ELR (cell line): ENCODE results near the gene SPATS2L.

ENCODE experiments used
- DNase-seq: peaks from one replicate; pipeline ENCODE4 v3.0.0-alpha.2; 2015; ENCODE audit warnings: low read depth

SPATS2L gene

DNA sequence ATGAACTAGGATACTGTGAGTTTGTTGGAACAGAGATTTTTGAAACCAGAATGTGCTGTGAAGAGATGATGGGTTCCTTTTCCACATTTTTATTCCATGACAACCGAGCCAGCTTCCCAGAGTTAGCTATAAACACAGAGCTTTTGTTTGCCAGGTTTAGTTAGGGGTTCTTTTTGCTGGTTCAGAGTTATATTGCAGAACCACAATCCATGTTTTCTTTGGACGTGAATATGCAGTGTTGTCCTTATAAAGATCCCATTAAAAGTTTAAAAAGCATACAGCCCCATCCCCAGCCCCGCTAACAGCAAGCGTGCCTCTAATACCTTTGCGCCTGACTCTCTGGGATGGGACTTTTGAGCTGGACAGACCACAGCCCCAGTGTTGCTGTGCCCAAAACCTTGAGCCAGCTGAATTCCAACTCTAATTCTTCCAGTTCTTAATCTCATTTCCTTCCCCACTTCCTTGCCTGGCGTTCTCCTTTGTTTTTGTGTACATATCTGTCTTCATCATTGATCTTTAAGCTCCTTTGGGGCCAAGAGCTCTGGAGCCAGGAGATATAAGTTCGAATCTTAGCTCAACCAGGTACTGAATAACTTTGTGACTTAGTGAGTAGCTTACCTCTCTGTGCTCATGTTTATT lies 72.3 kb downstream of the SPATS2L start:
- DNase-seq: peak; percentile 49

DNA sequence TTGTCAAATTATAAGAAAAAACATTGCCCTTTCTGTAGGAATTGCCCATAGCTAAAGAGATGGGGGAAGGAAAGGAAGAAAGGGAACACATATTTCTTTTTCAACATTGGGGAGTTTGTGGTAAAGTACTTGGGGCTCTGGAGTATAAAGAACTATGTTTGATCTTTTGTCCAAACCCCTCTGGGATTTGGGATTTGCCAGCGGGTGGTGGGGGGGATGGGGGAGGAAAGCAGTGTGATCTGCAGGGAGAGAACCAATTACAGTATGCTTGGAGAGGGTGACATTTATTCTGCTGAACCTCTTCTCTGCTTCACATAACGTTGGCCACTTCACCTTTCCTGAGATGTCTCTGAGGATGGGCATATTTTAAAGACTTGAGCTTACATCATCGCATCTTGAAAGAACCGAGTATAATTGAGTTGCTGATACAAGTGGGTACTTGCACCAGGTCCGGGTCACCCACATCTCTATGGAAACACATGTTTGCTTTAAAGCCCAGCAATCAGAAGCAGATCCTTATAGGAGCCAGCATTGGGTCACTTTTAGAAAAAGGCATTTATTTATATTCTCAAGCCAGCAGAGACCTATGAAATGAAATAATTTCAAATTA lies 73.1 kb downstream of the SPATS2L start:
- DNase-seq: no peak

DNA sequence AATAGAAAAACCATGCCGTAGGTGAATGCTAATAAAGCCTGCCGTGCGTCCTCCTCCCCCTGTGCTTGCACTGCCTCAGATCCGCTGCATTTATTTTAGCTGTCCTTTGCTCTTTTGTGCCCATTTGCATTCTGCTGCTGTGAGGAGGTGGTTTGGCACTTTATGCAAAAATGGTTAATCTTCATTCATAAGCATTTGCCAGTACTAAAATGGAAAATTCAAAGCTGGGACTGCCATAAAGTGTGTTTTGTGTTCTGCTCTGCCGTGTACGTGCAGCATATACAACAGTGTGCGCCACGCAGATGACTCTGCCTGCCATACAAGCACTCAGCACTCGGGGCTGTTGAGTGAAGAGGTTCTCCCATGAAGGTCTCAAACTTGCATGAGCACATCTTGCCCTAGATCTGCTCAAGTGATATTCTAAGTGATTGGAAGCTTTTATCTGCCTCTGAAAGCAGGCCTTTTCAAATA lies 73.6 kb downstream of the SPATS2L start:
- DNase-seq: peak; percentile 29

DNA sequence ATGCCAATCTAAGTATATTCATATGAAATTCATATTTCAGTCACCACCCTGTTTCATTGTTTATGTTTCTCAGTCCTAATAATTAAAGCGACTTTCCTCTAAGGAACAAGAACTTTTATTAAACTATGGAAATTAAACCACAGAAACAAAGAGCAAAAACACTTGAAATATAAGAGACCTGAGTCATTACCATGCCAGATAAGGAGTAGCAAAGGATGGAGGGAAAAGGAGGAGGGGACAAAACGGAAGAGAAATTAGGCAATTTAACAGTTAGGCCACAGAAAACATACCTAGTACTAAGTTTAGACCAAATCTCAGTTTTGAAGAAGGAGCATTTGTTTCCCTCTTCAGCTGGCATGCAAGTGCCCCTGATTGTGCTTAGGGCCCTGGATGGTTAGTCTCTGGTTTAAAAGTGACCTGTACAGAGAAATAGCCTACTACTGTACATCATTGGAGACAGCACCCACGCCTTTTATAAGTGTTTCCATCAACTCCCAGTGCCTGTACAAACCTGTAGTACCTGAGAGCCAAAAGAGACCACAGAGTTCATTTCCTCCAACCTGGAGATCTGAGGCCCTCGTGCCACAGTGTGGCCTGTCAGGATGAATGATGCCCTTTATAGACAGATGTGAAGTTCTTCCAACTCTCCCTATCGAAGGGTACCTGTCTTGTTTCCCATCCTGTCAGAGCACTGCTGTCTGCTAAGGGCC lies 74.5 kb downstream of the SPATS2L start:
- peak; percentile 72 for DNase-seq

DNA sequence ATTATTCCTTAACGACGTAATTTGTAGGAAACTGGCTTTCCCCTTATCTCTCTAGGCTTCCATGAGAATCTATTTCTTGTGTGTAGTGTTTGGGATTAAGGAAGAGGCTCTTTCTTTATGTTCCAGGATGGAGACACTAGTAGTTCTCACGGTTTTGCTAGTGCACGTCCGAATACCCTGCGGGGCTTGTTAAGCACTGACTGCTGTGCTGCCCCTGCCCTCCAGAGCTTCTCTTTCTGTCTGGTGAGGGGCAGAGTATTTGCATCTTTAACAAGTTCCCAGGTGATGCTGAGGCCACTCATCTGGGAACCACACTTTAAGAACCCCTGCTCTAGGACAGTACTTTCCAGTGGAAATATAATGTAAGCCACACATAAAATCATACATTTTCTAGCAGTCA lies 76.4 kb downstream of the SPATS2L start:
- no peak for DNase-seq

DNA sequence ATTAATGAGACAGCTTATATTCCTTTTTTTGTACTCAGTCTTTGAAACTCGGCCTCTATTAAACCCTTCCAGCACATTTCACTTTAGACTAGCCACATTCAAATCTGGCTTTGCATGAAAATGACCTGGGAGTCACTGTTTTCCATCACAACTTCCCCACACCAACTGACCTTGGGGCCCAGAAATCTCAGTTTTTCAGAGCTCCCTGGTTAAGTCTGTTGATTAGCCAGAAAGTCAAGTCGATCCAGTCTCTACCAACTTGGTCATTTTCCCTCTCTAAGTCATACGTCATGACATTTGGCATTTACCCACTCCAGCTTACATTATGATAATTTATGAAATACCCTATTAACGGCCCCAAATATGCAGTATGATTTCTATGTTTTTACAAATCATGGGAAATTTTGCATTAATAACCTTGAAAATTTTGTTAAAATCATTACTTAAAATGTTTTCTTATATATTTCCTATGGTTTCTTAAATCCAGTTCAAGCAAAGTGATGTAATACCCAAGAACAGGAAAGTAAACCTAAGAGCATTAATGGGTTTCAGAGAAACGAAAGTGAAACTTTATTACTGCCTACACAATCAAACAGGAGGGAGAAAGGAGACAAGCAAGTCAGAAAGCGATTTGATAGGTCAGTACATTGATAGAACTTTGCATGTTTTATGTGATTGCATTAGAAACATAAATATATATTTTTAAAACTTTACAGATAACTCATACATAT lies 77.1 kb downstream of the SPATS2L start:
- peak; percentile 67 for DNase-seq

DNA sequence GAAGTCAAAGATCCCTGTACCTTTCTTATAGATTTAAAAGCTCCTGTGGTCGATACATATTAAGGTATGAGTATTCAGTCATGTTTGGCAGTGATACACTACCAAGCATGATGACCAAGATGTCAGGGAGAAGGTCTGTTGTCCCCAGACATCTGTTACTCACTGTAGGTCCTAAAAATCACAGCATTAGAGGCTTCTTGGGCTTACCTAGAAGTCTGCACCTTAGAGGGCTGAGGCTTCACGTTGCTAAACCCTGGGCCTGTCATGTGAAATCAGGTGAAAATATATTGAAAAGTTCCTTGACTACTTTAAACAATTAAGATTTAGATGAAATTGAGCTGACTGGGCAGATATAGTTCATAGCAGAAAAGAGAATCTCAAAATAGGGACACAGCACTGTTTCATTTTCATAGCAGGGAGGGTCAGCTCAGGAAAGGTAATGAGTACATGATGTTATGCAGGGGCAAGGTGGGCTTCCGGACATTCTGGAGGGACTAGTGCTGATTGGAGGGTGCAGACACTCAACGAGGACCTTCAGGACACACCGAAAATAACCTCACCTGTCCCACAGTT lies 78.7 kb downstream of the SPATS2L start:
- DNase-seq: no peak

DNA sequence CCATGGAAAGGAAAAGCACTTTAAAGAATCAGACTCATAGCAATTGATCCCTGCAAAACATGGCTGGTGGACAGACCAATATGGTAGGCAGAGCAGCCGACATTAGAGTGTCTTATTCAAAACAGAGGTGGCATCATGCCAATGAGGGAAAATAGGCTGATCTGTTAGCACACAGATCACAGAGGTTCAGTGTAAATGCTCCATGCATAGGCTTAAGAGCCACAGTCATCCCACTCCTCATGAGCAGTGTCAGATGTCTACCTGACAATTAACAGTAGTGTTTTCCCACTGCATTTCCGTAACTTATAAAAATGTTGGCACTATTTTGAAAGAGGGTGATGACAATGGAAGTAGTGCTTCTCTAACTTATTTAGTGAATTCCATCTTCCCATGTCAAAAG lies 86.7 kb downstream of the SPATS2L start:
- no peak for DNase-seq

DNA sequence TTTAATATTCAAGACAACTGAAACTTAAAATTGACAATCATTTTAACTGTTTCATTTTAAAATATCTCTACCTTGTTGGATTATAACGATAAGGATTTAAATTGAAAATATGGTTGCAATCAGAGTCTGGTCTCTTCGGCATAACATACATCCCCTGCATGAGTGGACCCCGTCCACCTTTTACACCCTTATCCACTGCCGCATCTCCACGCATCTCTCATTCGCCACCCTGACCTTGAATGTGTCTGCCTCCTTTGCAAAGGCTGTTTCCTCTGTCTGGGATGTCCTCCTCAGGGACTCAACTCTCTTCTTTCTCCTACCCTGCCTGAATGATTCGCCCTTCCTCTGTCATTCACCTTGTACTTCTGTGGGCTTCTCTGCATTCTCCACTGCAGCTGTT lies 87.6 kb downstream of the SPATS2L start:
- DNase-seq: no peak

DNA sequence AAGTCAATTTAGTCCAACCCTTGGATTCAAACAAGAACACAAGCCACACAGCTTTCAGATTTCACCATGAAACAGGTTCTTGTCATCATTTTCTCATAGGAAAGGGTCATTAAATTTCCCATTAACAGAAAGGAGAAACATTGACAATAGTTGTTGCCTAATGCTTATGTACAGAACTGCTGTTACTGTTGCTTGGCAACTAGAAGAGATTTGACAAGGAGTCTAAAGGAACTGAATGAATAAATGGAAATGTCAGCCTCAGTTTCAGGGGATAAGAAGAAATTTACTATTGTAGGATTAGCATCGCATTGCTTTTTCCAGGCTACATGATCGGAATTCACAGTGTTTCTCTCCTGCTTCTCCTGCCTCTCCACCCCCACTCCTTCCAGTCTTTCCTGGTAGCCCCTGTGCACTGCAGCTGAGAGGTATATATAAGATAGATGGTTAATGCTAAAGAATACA lies 90.3 kb downstream of the SPATS2L start:
- DNase-seq: peak; percentile 35

DNA sequence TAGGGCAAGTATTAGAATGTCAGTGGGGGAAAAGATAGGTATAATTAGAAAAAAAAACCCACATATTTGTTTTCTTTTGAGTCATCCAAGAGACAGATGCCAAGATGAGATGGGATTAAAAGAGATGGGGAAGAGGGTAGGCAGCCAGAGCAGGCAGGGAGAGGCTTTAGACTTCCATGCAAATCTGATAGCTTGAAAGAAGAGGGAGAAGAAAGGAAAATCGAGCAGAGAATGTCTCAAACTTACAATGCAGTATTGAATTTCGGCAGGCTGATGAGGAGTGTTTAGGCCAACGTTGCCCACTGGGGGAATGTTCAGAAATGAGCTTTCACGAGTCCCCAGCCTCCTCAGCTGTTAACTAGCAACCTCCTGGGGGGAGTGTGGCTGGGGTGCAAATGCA lies 91.3 kb downstream of the SPATS2L start:
- peak; percentile 79 for DNase-seq

DNA sequence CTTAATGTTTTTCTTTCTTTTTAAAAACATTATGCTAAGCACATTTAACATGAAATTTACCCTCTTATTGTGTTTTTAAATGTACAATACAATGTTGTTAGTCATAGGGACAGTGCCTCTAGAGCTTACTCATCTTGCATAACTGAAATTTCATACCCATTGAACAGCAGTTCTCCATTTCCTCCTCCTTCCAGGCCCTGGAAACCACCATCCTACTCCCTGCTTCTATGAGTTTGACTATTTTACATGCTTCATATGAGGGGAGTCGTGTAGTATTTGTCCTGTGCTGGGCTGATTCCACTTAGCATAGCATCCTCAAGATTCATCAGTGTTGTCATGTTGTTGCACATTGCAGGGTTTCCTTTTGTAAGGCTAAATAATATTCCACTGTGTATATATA lies 92.6 kb downstream of the SPATS2L start:
- DNase-seq: peak; percentile 91

DNA sequence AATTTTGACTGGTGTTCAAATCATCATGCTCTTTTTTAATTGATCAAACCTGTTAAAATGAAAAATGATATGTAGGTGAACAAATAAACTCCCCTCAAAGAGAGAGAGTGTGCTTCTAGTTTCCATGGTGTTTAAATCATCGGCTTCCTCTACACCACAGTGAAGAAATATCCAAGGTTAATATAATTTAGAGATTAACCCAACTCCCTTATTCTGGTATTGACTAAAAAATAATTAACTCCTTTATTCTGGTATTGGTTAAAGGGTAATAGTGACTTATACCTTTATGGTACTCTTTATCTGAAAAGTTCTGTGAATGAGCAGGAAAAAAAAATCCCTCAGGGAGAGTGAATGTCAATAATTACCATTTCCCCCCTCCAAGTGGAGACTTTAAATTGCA lies 93.1 kb downstream of the SPATS2L start:
- DNase-seq: no peak

DNA sequence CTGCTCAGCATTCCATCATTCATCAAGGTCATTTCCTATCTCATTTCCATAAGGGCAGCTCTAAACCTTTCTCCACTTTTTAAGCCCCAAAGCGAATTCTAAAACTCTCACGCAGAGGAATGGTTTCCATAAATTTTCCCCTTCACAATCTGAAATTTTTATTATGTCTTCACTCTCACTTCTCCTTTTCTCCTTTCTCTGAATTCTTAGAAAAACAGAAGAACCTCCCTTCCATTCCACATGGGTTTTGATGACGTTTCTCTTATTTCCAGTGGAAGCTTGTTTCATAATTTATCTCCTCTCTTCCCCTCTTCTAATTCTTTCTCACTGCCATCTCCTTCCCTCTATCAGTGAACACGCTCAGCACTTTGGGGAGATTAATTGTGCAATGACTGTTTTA lies 97.3 kb downstream of the SPATS2L start:
- DNase-seq: no peak

DNA sequence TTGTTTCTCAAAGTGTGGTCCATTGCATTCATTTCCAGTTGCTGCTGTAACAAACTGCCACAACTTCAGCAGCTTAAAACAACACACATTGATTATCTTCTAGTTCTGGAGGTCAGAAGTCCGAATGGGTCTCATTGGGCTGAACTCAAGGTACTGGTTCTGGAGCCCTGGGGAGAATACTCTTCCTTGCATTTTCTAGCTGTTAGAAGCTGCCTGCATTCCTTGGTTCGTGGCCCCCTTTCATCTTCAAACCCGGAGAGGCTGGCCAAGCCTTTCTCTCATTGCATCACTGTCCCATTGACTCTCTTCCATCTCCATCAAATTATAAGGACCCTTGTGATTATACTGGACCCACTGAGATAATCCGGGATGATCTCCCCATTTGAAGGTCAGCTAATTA lies 98.1 kb downstream of the SPATS2L start:
- no peak for DNase-seq

DNA sequence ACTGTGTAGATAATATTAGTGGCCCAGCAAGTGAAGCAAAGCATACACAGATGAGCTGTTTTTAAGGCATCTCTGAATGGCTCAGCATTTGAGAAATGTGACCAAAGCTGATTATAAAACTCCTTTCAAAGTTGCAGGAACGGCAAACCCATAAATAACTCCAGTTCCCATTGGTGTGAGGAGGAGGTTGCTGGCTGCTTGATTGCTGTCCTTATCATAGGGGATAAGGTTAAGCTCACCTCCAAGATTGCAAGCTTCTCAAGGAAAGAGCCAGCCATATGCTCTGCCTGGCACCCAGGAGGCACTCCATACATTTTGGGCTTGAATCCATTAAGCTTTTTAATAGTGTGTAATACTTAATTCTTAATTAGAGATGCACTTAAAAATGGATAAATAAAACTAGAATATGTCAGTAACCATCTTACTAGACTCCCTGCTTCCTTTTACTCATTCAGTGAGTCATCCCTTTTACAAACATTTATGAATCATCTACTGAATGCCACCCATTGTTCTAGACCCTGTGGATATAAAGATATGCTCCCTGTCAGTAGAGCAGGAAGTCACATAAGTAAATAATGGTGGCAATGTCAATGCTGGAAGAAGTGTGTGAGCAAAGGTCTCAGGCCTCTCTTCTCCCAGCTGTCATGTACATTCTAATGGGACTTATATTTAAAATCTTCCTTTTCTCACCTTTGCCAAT lies 99.3 kb downstream of the SPATS2L start:
- DNase-seq: peak; percentile 98

DNA sequence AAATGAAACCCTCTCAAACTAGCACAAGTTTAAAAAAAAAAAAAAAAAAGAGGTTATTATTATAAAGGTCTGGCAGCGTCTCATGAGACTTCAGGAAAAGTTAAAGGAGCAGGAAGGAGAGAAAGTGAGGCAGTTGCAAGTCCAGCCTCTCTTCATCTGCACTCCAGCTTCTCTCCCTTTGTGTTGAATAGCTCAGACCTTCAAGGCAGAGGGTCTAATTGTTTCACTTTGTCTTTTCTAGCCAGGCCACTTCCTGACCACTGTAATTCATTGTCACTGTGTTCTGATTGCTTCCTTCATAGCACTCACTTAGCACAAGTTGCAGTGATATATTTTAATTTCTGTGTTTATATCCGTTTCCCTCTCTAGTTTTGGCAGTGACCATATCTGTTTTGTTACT lies 99.9 kb downstream of the SPATS2L start:
- DNase-seq: no peak

DNA sequence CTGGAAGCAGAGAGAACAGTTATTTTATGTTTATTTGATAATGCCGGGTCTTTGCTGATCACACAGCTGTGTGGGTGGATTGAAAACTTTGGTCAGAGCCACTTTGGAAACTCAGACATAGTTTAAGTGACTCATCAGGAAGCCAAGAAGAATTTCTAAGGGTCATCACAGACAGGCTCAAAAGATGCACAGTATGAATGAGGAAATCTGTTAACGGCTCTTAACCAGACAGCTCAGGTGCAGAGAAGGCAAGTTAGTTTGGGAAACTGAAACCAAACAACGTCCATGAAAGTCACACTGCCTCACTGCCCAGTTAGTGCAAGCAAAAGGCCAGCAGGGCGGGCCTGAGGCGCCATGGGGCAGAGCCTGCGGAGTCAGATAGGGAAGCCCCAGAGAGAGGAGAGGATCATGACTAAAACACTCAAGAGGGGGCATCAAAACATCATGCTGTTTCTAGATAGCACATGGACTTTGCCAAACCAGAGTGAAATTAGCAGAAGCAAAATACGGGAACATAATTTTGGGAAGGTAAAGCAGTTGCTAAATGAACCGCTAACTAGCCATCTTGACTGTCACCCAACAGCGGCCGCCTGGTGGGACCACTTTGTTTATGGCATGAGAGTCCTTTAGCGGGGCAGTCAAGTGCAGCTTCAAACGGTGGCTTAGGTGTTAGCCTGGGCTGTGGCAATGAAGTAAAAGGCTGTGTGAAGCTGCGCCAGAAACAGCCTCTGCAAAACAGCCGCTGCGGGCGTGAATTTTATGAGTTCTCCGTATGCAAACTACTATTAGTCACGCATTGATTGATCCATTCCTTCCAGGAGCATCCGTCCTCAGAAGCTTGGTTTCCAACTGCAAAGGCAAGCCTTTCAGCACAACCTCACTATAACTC lies 102.2 kb downstream of the SPATS2L start:
- peak; percentile 96 for DNase-seq

DNA sequence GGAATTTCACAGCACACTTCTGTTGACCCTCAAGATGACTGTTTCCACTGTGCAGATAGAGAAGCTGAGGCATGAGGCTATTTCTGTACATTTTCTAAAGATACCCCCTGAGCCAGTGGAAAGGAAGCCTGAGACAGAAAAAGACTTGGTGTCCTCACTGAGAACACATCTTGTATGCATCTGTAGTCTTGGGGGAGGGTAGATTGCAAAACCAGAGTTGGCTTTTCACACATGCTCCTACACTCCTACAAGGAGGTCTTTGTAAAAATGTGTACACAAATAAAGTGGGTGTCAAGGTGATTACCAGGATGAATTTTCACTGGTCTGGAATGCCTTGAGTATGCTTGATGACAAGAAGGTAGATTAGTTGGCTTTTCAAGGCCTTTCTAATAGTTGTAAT lies 105.3 kb downstream of the SPATS2L start:
- no peak for DNase-seq

DNA sequence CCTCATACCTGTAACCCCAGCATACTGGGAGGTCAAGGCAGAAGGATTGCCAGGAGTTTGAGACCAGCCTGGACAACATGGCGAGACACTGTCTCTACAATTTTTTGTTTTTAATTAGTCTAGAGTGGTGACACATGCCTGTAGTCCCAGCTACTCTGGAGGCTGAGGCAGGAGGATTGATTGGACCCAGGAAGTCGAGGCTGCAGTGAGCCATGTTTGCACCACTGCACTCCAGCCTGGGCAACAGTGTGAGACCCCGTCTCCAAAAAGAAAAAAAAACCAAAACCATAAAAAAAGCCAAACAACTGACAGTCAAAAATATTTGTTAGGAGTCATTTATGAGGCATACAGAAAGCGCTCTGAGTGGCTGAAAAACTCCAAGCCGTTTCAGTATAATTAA lies 107.9 kb downstream of the SPATS2L start:
- no peak for DNase-seq

DNA sequence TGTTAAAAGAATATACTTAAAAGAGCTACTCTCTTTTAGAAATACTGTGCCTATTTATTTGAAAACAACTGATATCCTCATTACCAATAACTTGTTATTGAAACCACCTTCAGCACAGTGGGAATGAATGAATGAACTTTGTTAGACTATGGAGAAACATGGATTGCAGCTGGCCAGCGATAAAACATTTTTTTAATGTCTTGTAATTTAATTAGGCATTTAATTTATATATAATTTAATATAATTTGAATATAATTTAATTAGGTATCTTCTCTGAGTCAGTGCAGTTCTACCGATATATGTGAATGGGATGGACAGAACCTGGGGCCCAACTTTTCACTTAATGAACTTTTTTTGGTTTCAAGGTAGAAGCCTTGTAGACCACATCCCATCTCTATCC lies 109.0 kb downstream of the SPATS2L start:
- no peak for DNase-seq
